Measurements from ENCODE around the gene PLA2G2E. TPM values are rescaled to one million over a fixed set of nuclear protein-coding genes. Genes with fewer than 3 reads are reported as not detected.

The PLA2G2E gene
- total RNA-seq: not detected

DNA sequence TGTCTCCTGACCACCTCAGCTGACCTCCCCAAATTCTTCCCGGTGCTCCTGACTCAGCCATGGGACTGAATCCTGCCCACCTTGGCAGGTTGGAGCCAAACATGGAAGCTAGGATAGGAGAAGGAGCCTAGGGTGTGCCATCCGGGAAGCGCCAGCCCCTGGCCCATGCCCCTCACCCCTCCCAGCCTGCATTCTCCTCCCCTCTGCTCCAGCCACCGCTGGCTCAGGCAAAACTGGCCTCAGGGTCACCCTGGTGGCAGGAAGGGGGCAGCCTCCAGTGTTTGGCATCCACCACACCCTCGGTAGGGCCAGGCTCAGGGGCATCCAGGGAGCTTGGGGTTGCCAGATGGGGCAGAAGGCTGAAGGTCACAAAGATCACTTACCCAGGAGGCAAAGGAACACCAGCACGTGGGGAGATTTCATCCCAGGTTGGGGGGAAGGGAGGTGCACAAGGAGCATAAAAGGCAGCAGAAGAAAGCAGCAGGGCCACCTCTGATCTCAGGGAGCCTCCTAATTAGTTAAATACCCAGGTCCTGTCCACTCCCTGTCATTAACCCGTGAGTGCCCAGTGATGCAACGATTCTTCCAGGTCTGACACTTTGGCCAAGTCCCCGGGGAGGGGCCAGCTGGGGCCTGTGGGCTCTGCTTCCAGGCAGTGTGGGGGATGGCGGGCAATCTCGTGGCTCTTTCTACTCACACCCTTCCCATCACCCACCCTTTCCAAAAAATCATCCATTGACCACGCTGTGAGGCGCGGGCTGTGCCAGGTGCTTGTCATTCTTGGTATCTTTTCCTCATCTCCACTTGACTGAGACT lies at the start of gene PLA2G2E:
TSS of gene PLA2G2E (minus strand) at position 481 of the 816 bp plus-strand sequence. CDS start at position 423, 58 bp downstream.
- TF ChIP-seq, protein P1, sequence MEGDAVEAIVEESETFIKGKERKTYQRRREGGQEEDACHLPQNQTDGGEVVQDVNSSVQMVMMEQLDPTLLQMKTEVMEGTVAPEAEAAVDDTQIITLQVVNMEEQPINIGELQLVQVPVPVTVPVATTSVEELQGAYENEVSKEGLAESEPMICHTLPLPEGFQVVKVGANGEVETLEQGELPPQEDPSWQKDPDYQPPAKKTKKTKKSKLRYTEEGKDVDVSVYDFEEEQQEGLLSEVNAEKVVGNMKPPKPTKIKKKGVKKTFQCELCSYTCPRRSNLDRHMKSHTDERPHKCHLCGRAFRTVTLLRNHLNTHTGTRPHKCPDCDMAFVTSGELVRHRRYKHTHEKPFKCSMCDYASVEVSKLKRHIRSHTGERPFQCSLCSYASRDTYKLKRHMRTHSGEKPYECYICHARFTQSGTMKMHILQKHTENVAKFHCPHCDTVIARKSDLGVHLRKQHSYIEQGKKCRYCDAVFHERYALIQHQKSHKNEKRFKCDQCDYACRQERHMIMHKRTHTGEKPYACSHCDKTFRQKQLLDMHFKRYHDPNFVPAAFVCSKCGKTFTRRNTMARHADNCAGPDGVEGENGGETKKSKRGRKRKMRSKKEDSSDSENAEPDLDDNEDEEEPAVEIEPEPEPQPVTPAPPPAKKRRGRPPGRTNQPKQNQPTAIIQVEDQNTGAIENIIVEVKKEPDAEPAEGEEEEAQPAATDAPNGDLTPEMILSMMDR (IDR thresholded peaks at IDR 0.05): no peak
- DNase-seq (ENCODE audit: low spot score) (no peak), ATAC-seq (ENCODE audit: insufficient number of reproducible peaks, low FRiP score, low read depth) (no peak)
- H3K27ac ChIP-seq: no peak within 1 kb of the TSS
- H3K4me1 ChIP-seq (ENCODE audit: control insufficient read depth in 1 of 2, low read depth in 2 of 2): no peaks in the 10 kb centered on the region
- no peaks in the 10 kb centered on the region for H3K9me3 ChIP-seq
- no peaks in the 10 kb centered on the region for H3K27me3 ChIP-seq (replicated peaks; ENCODE audit: insufficient read depth)
- H3K36me3 ChIP-seq: no peaks in the 10 kb centered on the region
- H3K4me3 ChIP-seq: no peak within 1 kb of the TSS

- DNase-seq (ENCODE audit: low spot score) (no peak), ATAC-seq (ENCODE audit: insufficient number of reproducible peaks, low FRiP score, low read depth) (no peak)
Observed at GRCh38 chr1:19971664-19972063, 48.2 kb upstream of the PLA2G2E start.

GRCh38 chr1:19969898-19970660 lies 46.7 kb upstream of the PLA2G2E start:
- H3K9me3 ChIP-seq: no peaks in the 10 kb centered on the region
- H3K4me3 ChIP-seq: no peak overlapping the region
- H3K4me1 ChIP-seq (ENCODE audit: control insufficient read depth in 1 of 2, low read depth in 2 of 2): no peaks in the 10 kb centered on the region
- DNase-seq (ENCODE audit: low spot score) (no peak), ATAC-seq (ENCODE audit: insufficient number of reproducible peaks, low FRiP score, low read depth) (no peak)
- no peaks in the 10 kb centered on the region for H3K36me3 ChIP-seq
- H3K27me3 ChIP-seq (replicated peaks; ENCODE audit: insufficient read depth): no peaks in the 10 kb centered on the region
- no peak overlapping the region for H3K27ac ChIP-seq
- TF ChIP-seq, protein P1 (IDR thresholded peaks at IDR 0.05): no peak

More at GRCh38 chr1:19971664-19972063, 48.2 kb upstream of the PLA2G2E start:
- no peaks in the 10 kb centered on the region for H3K9me3 ChIP-seq
- no peaks in the 10 kb centered on the region for H3K4me1 ChIP-seq (ENCODE audit: control insufficient read depth in 1 of 2, low read depth in 2 of 2)
- no peaks in the 10 kb centered on the region for H3K27me3 ChIP-seq (replicated peaks; ENCODE audit: insufficient read depth)
- no peaks in the 10 kb centered on the region for H3K36me3 ChIP-seq
- TF ChIP-seq, protein P1 (IDR thresholded peaks at IDR 0.05): no peak
- no peak overlapping the region for H3K4me3 ChIP-seq
- no peak overlapping the region for H3K27ac ChIP-seq

- TF ChIP-seq, protein P1 (IDR thresholded peaks at IDR 0.05): no peak
- Histone ChIP-seq H3K4me1 (ENCODE audit: control insufficient read depth in 1 of 2, low read depth in 2 of 2) (no peaks in the 10 kb centered on the region), H3K27ac (no peak overlapping the region), H3K9me3 (no peaks in the 10 kb centered on the region), H3K4me3 (no peak overlapping the region), H3K36me3 (no peaks in the 10 kb centered on the region), H3K27me3 (replicated peaks; ENCODE audit: insufficient read depth) (no peaks in the 10 kb centered on the region)
- no peak for ATAC-seq (ENCODE audit: insufficient number of reproducible peaks, low FRiP score, low read depth)
- no peak for DNase-seq (ENCODE audit: low spot score)
Observed at GRCh38 chr1:19967808-19968207, 44.4 kb upstream of the PLA2G2E start.

DNA sequence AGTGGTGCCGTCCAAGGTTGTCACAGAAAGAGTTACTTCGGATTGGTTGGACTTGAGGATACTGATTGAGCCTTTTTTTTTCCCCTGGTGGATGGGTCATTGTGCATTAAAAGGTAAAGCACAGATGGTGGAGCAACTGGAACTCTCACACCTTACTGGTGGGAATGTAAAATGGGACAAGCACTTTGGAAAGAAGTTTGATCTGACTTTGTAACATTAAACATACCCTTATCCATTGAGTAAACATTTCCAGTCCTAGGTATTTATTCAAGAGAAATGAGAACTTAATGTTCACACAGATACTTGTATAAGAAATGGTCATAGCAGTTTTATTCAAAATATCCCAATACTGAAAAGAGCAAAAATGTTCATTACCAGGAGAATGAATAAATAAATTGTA lies 41.1 kb upstream of the PLA2G2E start:
- H3K4me3 ChIP-seq: no peak overlapping the region
- H3K27me3 ChIP-seq (replicated peaks; ENCODE audit: insufficient read depth): no peaks in the 10 kb centered on the region
- ATAC-seq (ENCODE audit: insufficient number of reproducible peaks, low FRiP score, low read depth): no peak
- no peak overlapping the region for H3K27ac ChIP-seq
- no peaks in the 10 kb centered on the region for H3K36me3 ChIP-seq
- H3K4me1 ChIP-seq (ENCODE audit: control insufficient read depth in 1 of 2, low read depth in 2 of 2): no peaks in the 10 kb centered on the region
- H3K9me3 ChIP-seq: no peaks in the 10 kb centered on the region
- TF ChIP-seq, protein P1 (IDR thresholded peaks at IDR 0.05): no peak
- no peak for DNase-seq (ENCODE audit: low spot score)

Data from thoracic aorta (tissue), 2 donors.